IMR-90 (cell line): Measurements from ENCODE around the gene IL17B. TPM values are rescaled to one million over a fixed set of nuclear protein-coding genes. Genes with fewer than 3 reads are reported as not detected.

ENCODE experiments used
- ATAC-seq: fragments of 200-7000 bp; cut with Tn5 transposase; 2 replicates; pipeline ENCODE4 v1.9.1; 2020; ENCODE audit warnings: low read depth, mild to moderate bottlenecking, moderate library complexity
- BruUV-seq: library from RNA; stranded (reverse); fragments of 400-500 nt; replicated peaks from 2 replicates; lab custom pipeline; 2021; lab: Mats Ljungman, UMichigan
- CTCF ChIA-PET: fragments of 300-600 bp; formaldehyde crosslinking; extraction: SDS; loops from one replicate; lab custom pipeline; 2021; ENCODE audit warnings: antibody characterized with exemption; lab: Yijun Ruan, JAX
- POLR2A ChIA-PET: fragments of 300-600 bp; sonication (Branson Sonifier 250); formaldehyde crosslinking; loops from one replicate; lab custom pipeline; 2022; ENCODE audit warnings: antibody characterized with exemption; ENCODE audit not compliant: unreplicated experiment; lab: Charles Lee
- DNase-seq: peaks from one replicate; pipeline ENCODE4 v3.0.0; 2013
- H2AFZ ChIP-seq: replicated peaks from 2 replicates; pipeline ENCODE3; 2013; ENCODE audit warnings: low read length, mild to moderate bottlenecking; ENCODE audit not compliant: poor library complexity
- H2AK5ac ChIP-seq: 2 replicates; pipeline ENCODE4 v1.6.1; 2013; ENCODE audit warnings: low read depth, low read length, inconsistent platforms
- H2AK9ac ChIP-seq: replicated peaks from 2 replicates; pipeline ENCODE3; 2013; ENCODE audit warnings: mild to moderate bottlenecking, low read depth, low read length, moderate library complexity; ENCODE audit not compliant: poor library complexity
- H2BK120ac ChIP-seq: 2 replicates; pipeline ENCODE4 v1.6.1; 2013; ENCODE audit warnings: low read depth, low read length, inconsistent platforms
- H2BK15ac ChIP-seq: 3 replicates; pipeline ENCODE4 v1.6.1; 2013; ENCODE audit warnings: low read depth, low read length, inconsistent platforms
- H2BK20ac ChIP-seq: 2 replicates; pipeline ENCODE4 v1.6.1; 2013; ENCODE audit warnings: low read depth, mild to moderate bottlenecking, inconsistent platforms, low read length, moderate library complexity
- H2BK5ac ChIP-seq: 2 replicates; pipeline ENCODE4 v1.6.1; 2013; ENCODE audit warnings: mild to moderate bottlenecking, low read depth, low read length, inconsistent platforms; ENCODE audit not compliant: poor library complexity, severe bottlenecking
- H3K14ac ChIP-seq: replicated peaks from 2 replicates; pipeline ENCODE4 v1.6.1; 2013; ENCODE audit warnings: low read depth, low read length, inconsistent platforms
- H3K18ac ChIP-seq: 2 replicates; pipeline ENCODE4 v1.6.1; 2013; ENCODE audit warnings: low read depth, low read length, control low read depth
- H3K23ac ChIP-seq: 2 replicates; pipeline ENCODE4 v1.6.1; 2013; ENCODE audit warnings: low read depth, low read length, inconsistent platforms
- H3K27ac ChIP-seq: 2 replicates; pipeline ENCODE4 v1.5.1; 2013; ENCODE audit warnings: mild to moderate bottlenecking, control low read depth, low read length; ENCODE audit not compliant: insufficient read depth
- H3K27me3 ChIP-seq: 2 replicates; pipeline ENCODE4 v1.6.1; 2013; ENCODE audit warnings: low read length; ENCODE audit not compliant: control insufficient read depth, insufficient read depth
- H3K36me3 ChIP-seq: 2 replicates; pipeline ENCODE4 v1.6.1; 2013; ENCODE audit warnings: low read length, mixed read lengths; ENCODE audit not compliant: control insufficient read depth, insufficient read depth
- H3K4ac ChIP-seq: 2 replicates; pipeline ENCODE4 v1.6.1; 2013; ENCODE audit warnings: low read depth, low read length, inconsistent platforms
- H3K4me1 ChIP-seq: 2 replicates; pipeline ENCODE4 v1.6.1; 2013; ENCODE audit warnings: low read length, mixed read lengths; ENCODE audit not compliant: control insufficient read depth, insufficient read depth
- H3K4me2 ChIP-seq: 2 replicates; pipeline ENCODE4 v1.6.1; 2013; ENCODE audit warnings: low read depth, mild to moderate bottlenecking, control low read depth, low read length, moderate library complexity
- H3K4me3 ChIP-seq: 2 replicates; pipeline ENCODE4 v1.5.1; 2013; ENCODE audit warnings: low read depth, mild to moderate bottlenecking, control low read depth, low read length, moderate library complexity; ENCODE audit not compliant: insufficient read depth
- H3K56ac ChIP-seq: 2 replicates; pipeline ENCODE4 v1.6.1; 2013; ENCODE audit warnings: low read length, inconsistent platforms; ENCODE audit not compliant: insufficient read depth; ENCODE audit errors: extremely low read depth
- H3K79me1 ChIP-seq, 2 experiments: 2 replicates each; pipeline ENCODE4 v1.6.1; 2013; ENCODE audit warnings: low read length in 2 of 2, inconsistent platforms in 1 of 2, low read depth in 1 of 2
- H3K9ac ChIP-seq: 2 replicates; pipeline ENCODE4 v1.6.1; 2013; ENCODE audit warnings: low read depth, low read length, control low read depth
- H3K9me1 ChIP-seq: 2 replicates; pipeline ENCODE4 v1.6.1; 2013; ENCODE audit warnings: low read length, inconsistent platforms; ENCODE audit not compliant: insufficient read depth
- H3K9me3 ChIP-seq: 2 replicates; pipeline ENCODE4 v1.6.1; 2013; ENCODE audit warnings: low read length; ENCODE audit not compliant: control insufficient read depth, insufficient read depth
- H4K20me1 ChIP-seq: 2 replicates; pipeline ENCODE4 v1.6.1; 2013; ENCODE audit warnings: low read length, inconsistent platforms; ENCODE audit not compliant: insufficient read depth
- H4K5ac ChIP-seq: 2 replicates; pipeline ENCODE4 v1.6.1; 2013; ENCODE audit warnings: mild to moderate bottlenecking, low read depth, low read length, control low read depth
- H4K8ac ChIP-seq, 2 experiments: 2 replicates each; pipeline ENCODE4 v1.6.1; 2013; ENCODE audit warnings: low read depth in 2 of 2, low read length in 2 of 2, control low read depth in 1 of 2, inconsistent platforms in 1 of 2
- H4K91ac ChIP-seq: 2 replicates; pipeline ENCODE4 v1.6.1; 2013; ENCODE audit warnings: low read depth, low read length, inconsistent platforms; ENCODE audit not compliant: insufficient read depth
- BHLHE40 ChIP-seq: fragments of 150-350 bp; IDR thresholded peaks from 2 replicates; pipeline ENCODE4 v1.6.1; 2016; ENCODE audit warnings: mild to moderate bottlenecking, low read depth, low read length
- CEBPB ChIP-seq: IDR thresholded peaks from 2 replicates; pipeline ENCODE4 v1.6.1; 2012; ENCODE audit warnings: low read depth, low read length, improper control_type of control experiment
- CHD1 ChIP-seq: IDR thresholded peaks from 2 replicates; pipeline ENCODE4 v1.6.1; 2012; ENCODE audit warnings: low read depth, low read length, improper control_type of control experiment
- ELK1 ChIP-seq: fragments of 150-350 bp; IDR thresholded peaks from 2 replicates; pipeline ENCODE4 v1.6.1; 2016; ENCODE audit warnings: low read depth, mild to moderate bottlenecking, low read length, moderate library complexity, borderline replicate concordance
- FOS ChIP-seq: fragments of 150-350 bp; IDR thresholded peaks from 2 replicates; pipeline ENCODE4 v1.6.1; 2016; ENCODE audit warnings: low read depth, low read length
- MAFK ChIP-seq: IDR thresholded peaks from 2 replicates; pipeline ENCODE4 v1.6.1; 2012; ENCODE audit warnings: low read depth, low read length, improper control_type of control experiment
- MAZ ChIP-seq: IDR thresholded peaks from 2 replicates; pipeline ENCODE4 v1.6.1; 2012; ENCODE audit warnings: low read depth, mild to moderate bottlenecking, low read length, improper control_type of control experiment, moderate library complexity, borderline replicate concordance
- MXI1 ChIP-seq: IDR thresholded peaks from 2 replicates; pipeline ENCODE4 v1.6.1; 2012; ENCODE audit warnings: low read depth, mild to moderate bottlenecking, low read length, moderate library complexity, borderline replicate concordance
- POLR2A ChIP-seq: IDR thresholded peaks from 2 replicates; pipeline ENCODE4 v1.6.1; 2012; ENCODE audit warnings: mild to moderate bottlenecking, low read depth, low read length
- RAD21 ChIP-seq: IDR thresholded peaks from 2 replicates; pipeline ENCODE4 v1.6.1; 2012; ENCODE audit warnings: low read length, improper control_type of control experiment
- RCOR1 ChIP-seq: IDR thresholded peaks from 2 replicates; pipeline ENCODE4 v1.6.1; 2012; ENCODE audit warnings: mild to moderate bottlenecking, low read length, improper control_type of control experiment; ENCODE audit not compliant: insufficient replicate concordance
- SMC3 ChIP-seq: fragments of 150-350 bp; IDR thresholded peaks from 2 replicates; pipeline ENCODE4 v1.6.1; 2016; ENCODE audit warnings: low read depth, mild to moderate bottlenecking, antibody characterized with exemption, low read length, moderate library complexity
- USF2 ChIP-seq: fragments of 150-350 bp; IDR thresholded peaks from 2 replicates; pipeline ENCODE4 v1.6.1; 2017; ENCODE audit warnings: mild to moderate bottlenecking, antibody characterized with exemption, low read length, low read depth
- WGBS, 2 experiments: methylation state at CpG; one replicate each; pipeline versions ENCODE4 v1.1.5 to v1.1.7; 2013; ENCODE audit warnings: missing lambda C conversion rate in 2 of 2; ENCODE audit not compliant: insufficient read length in 1 of 2; ENCODE audit errors: extremely low coverage in 2 of 2; 5-methylcytosine and 5-hydroxymethylcytosine counted together
- dilution Hi-C: fragments of 300-500 bp; cut with HindIII; formaldehyde crosslinking; loops from one replicate; pipeline ENCODE4 v1.14.3; 2018; ENCODE audit warnings: low sequenced_read_pairs; ENCODE audit not compliant: unreplicated experiment
- in situ Hi-C: fragments of 300-500 bp; cut with MboI; formaldehyde crosslinking; loops from 3 replicates; pipeline ENCODE4 v1.14.3; 2019; ENCODE audit warnings: low sequenced_read_pairs, inconsistent platforms, mixed read lengths
- intact Hi-C: fragments of 100-400 bp; cut with micrococcal nuclease; formaldehyde crosslinking; loops from 2 replicates; pipeline ENCODE4 v1.10.0; 2022
- polyA plus RNA-seq, 3 experiments: library from polyadenylated mRNA; depleted of rRNA; stranded (reverse); fragments of >200 nt; gene quantifications; 2 replicates each; pipeline ENCODE4 v1.2.3, GENCODE V29; 2012; ENCODE audit warnings: low replicate concordance in 1 of 3
- total RNA-seq: library from RNA; depleted of rRNA; stranded (reverse); fragments of >200 nt; gene quantifications from 2 replicates; pipeline ENCODE4 v1.2.3, GENCODE V29; 2012

The IL17B gene
- total and polyA plus RNA-seq, 2 of the 4 experiments (the other 2 are of a cell fraction), result 0.31 TPM; not detected in 1

- Histone ChIP-seq H3K18ac (peak overlapping the region; percentile 34; the same call in 1 of the 2 replicates), H3K9me3 (peaks cover 2% of the 10 kb centered on the region), H3K27me3 (no peaks in the 10 kb centered on the region), H3K27ac (no peak overlapping the region), H3K23ac (0 out of 2 replicates have a peak overlapping the region, but pooled peaks have one; percentile 36), H3K4me2 (no peak overlapping the region), H3K4ac (peak overlapping the region; percentile 19; the same call in 1 of the 2 replicates), H4K5ac (no peak overlapping the region), H3K79me1 (peaks cover 0 to 11% of the 10 kb centered on the region in 2 experiments; a peak in 1 of 4 replicates), H2AK9ac (no peak overlapping the region), H2BK15ac (peak overlapping the region; percentile 70; the same call in 1 of the 3 replicates), H3K4me1 (peaks cover 23% of the 10 kb centered on the region), H3K4me3 (no peak overlapping the region), H3K9ac (no peak overlapping the region), H2BK20ac (no peak overlapping the region; the same call in none of the 2 replicates), H2BK120ac (no peak overlapping the region), H2AFZ (no peak overlapping the region), H4K20me1 (no peaks in the 10 kb centered on the region; the same call in 1 of the 2 replicates), H2BK5ac (peak overlapping the region; percentile 25), H4K8ac (no peak overlapping the region), H3K56ac (no peak overlapping the region), H3K9me1 (peaks cover 13% of the 10 kb centered on the region), H3K36me3 (no peaks in the 10 kb centered on the region), H4K91ac (peak overlapping the region; percentile 68; the same call in 1 of the 2 replicates), H2AK5ac (no peak overlapping the region), H3K14ac (no peak overlapping the region)
- no TSS peak for BruUV-seq
- 73% methylated on average over 2 of the region's 11 CpGs; no CpG with 5 or more reads in 1 of the 2 experiments for whole genome bisulfite sequencing, 2 experiments
- POLR2A ChIA-PET, result no interaction called here
- ATAC-seq (no peak), DNase-seq (no peak)
- intact Hi-C loops, result no loop called here
- CTCF ChIA-PET, result no interaction called here
- in situ Hi-C loops, result loop anchor here (5.0 kb wide), 1 partner anchor 42 kb away; no protein-coding TSS in a partner anchor
- dilution Hi-C loops, result no loop called here
- TF ChIP-seq CEBPB (no peak), FOS (no peak), MXI1 (no peak), CHD1 (no peak), RCOR1 (no peak), BHLHE40 (no peak), USF2 (no peak), ELK1 (no peak), MAFK (no peak), SMC3 (no peak), RAD21 (no peak), POLR2A (no peak), MAZ (no peak)
Observed at GRCh38 chr5:149389552-149390495, 10.7 kb upstream of the IL17B start.
